Spleen (tissue), 11 donors: ENCODE results near the gene RHOBTB3. TPM values are rescaled to one million over a fixed set of nuclear protein-coding genes. Genes with fewer than 3 reads are reported as not detected.
A peak's percentile ranks its signal among the peaks of the same experiment; 100 is the strongest.
"Not testable (repeated sequence)": the region's sequence is repeated elsewhere in the genome, so short reads cannot be mapped to it uniquely, and the experiment has no call there.

ENCODE experiments used
- DNase-seq: peaks from one replicate; pipeline ENCODE4 v3.0.0-alpha.2; 2020
- H3K27ac ChIP-seq, 8 donors: fragments of 200-600 bp; sonication (generic) in 7 of 8; 1 replicate in 4 of 8; 2 replicates in 4 of 8; pipeline versions ENCODE4 v1.5.0 to v1.8.0; 2016 to 2021; ENCODE audit warnings: inconsistent platforms in 4 of 8, mild to moderate bottlenecking in 4 of 8, moderate library complexity in 1 of 8
- H3K27me3 ChIP-seq, 7 donors: fragments of 200-600 bp; sonication (generic) in 6 of 7; replicated peaks in 1 of 7; 1 replicate in 4 of 7; 2 replicates in 3 of 7; pipeline versions ENCODE4 v1.5.0 to v1.8.0; 2016 to 2021; ENCODE audit warnings: inconsistent platforms in 3 of 7, mild to moderate bottlenecking in 1 of 7
- H3K36me3 ChIP-seq, 6 donors: fragments of 200-600 bp; sonication (generic) in 5 of 6; 1 replicate in 4 of 6; 2 replicates in 2 of 6; pipeline versions ENCODE4 v1.5.0 to v1.8.0; 2016 to 2021; ENCODE audit warnings: inconsistent platforms in 2 of 6
- H3K4me1 ChIP-seq, 6 donors: fragments of 200-600 bp; sonication (generic) in 5 of 6; 1 replicate in 3 of 6; 2 replicates in 3 of 6; pipeline versions ENCODE4 v1.5.0 to v1.8.0; 2016 to 2021; ENCODE audit warnings: inconsistent platforms in 3 of 6
- H3K4me3 ChIP-seq, 8 donors: fragments of 200-600 bp; sonication (generic) in 7 of 8; 1 replicate in 4 of 8; 2 replicates in 4 of 8; pipeline versions ENCODE4 v1.5.0 to v1.8.0; 2016 to 2021; ENCODE audit warnings: inconsistent platforms in 4 of 8, mild to moderate bottlenecking in 4 of 8, moderate library complexity in 2 of 8
- H3K9me3 ChIP-seq, 8 donors: fragments of 200-600 bp; sonication (generic) in 7 of 8; 1 replicate in 4 of 8; 2 replicates in 4 of 8; pipeline versions ENCODE4 v1.5.0 to v1.8.0; 2016 to 2021; ENCODE audit warnings: inconsistent platforms in 4 of 8
- POLR2A ChIP-seq, 3 donors: fragments of 450-650 bp; IDR thresholded peaks; one replicate each; pipeline ENCODE4 v1.5.1; 2017; ENCODE audit warnings: antibody characterized with exemption in 3 of 3, mild to moderate bottlenecking in 1 of 3
- POLR2AphosphoS5 ChIP-seq, 3 donors: sonication (generic); formaldehyde crosslinking; IDR thresholded peaks; one replicate each; pipeline ENCODE4 v1.5.1; 2017; ENCODE audit warnings: antibody characterized with exemption in 3 of 3
- WGBS, 5 donors: extraction: QIAGEN DNeasy Blood & Tissue Kit in 3 of 5; methylation state at CpG; one replicate each; pipeline versions ENCODE4 v1.1.5 to v1.1.7; 2013 to 2018; 5-methylcytosine and 5-hydroxymethylcytosine counted together
- intact Hi-C: fragments of 100-400 bp; cut with DNase I; formaldehyde crosslinking; loops from one replicate; pipeline ENCODE4 v1.15.0; 2023; ENCODE audit warnings: low total_unique reads
- polyA plus RNA-seq, 3 donors: library from polyadenylated mRNA; stranded (reverse); fragments of 200-250 nt; gene quantifications; one replicate each; pipeline ENCODE4 v1.2.1, GENCODE V29; 2013
- total RNA-seq, 7 donors: library from RNA; depleted of rRNA in 3 of 7; stranded (reverse); fragments of >200 nt in 3 of 7; fragmentation: NEBNext Ultra II Directional in 4 of 7; extraction: Animal tissue kit (Norgen Biotek cat#: 25700) in 4 of 7; gene quantifications; one replicate each; pipeline versions ENCODE4 v1.1.0 to v1.2.1, GENCODE V29; 2016 to 2021
- TF ChIP-seq, protein P1 (sequence below), 11 experiments: fragments of 200-600 bp in 7 of 11; fragments of 450-650 bp in 4 of 11; sonication (generic) in 4 of 11; IDR thresholded peaks in 8 of 11; conservative IDR thresholded peaks in 3 of 11; 1 replicate in 7 of 11; 2 replicates in 4 of 11; pipeline versions ENCODE4 v1.4.0 to v1.8.0; 2016 to 2021; ENCODE audit warnings: antibody characterized with exemption in 11 of 11, inconsistent platforms in 4 of 11, mild to moderate bottlenecking in 1 of 11
- donor health status: healthy with polysubstance abuse.
- donor health status: DM: no; HTN: no; CAD: no; lungs with moderate emphysema.
- donor health status: DM: no; HTN: no; CAD: no.
- donor health status: Bipolar disorder and iron deficiency.
- donor health status: healthy.
- donor health status: DM: no; HTN: no; CAD: no.
- donor health status: DM: yes; HTN: yes; CAD: no.

RHOBTB3 gene
- total and polyA plus RNA-seq, 10 donors: 4.5 to 71.1 (median 38.4) TPM

DNA sequence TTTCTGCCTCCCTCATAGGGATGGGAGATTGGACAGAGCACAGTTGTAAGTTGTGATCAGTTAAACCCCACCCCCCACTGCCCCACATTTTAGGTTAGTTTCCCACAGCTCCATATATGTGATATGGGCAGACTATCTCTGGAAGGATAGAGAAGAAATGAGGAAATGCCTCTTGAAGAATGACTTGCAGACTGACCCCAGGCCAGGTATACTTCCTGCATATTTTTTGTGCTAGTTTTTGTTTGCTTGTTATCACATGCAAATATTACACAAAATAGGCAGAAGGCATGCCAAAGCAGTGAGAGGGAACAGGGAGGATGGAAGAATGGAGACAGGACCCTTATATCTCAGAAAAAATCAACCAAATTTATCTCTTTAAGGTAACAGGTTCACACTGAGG lies 101.5 kb downstream of the RHOBTB3 start:
- H3K4me3 ChIP-seq: peak overlapping the region in 1 of 8 donors; percentile 27
- intact Hi-C loops: no loop called here
- DNase-seq: no peak
- peaks cover 17 to 65% (median 43%) of the 10 kb centered on the region in 6 donors for H3K4me1 ChIP-seq
- H3K27ac ChIP-seq: peak overlapping the region in 6 of 8 donors; percentile 10 to 99 (median 30)
- H3K9me3 ChIP-seq: no peaks in the 10 kb centered on the region
- H3K36me3 ChIP-seq: no peaks in the 10 kb centered on the region
- H3K27me3 ChIP-seq: no peaks in the 10 kb centered on the region
- TF ChIP-seq POLR2A (IDR thresholded peaks at IDR 0.05) (no peak), POLR2AphosphoS5 (IDR thresholded peaks at IDR 0.05) (no peak)
- TF ChIP-seq, protein P1, sequence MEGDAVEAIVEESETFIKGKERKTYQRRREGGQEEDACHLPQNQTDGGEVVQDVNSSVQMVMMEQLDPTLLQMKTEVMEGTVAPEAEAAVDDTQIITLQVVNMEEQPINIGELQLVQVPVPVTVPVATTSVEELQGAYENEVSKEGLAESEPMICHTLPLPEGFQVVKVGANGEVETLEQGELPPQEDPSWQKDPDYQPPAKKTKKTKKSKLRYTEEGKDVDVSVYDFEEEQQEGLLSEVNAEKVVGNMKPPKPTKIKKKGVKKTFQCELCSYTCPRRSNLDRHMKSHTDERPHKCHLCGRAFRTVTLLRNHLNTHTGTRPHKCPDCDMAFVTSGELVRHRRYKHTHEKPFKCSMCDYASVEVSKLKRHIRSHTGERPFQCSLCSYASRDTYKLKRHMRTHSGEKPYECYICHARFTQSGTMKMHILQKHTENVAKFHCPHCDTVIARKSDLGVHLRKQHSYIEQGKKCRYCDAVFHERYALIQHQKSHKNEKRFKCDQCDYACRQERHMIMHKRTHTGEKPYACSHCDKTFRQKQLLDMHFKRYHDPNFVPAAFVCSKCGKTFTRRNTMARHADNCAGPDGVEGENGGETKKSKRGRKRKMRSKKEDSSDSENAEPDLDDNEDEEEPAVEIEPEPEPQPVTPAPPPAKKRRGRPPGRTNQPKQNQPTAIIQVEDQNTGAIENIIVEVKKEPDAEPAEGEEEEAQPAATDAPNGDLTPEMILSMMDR (IDR thresholded peaks at IDR 0.05 in 8 of 11, conservative IDR thresholded peaks at IDR 0.05 in 3 of 11): no peak

DNA sequence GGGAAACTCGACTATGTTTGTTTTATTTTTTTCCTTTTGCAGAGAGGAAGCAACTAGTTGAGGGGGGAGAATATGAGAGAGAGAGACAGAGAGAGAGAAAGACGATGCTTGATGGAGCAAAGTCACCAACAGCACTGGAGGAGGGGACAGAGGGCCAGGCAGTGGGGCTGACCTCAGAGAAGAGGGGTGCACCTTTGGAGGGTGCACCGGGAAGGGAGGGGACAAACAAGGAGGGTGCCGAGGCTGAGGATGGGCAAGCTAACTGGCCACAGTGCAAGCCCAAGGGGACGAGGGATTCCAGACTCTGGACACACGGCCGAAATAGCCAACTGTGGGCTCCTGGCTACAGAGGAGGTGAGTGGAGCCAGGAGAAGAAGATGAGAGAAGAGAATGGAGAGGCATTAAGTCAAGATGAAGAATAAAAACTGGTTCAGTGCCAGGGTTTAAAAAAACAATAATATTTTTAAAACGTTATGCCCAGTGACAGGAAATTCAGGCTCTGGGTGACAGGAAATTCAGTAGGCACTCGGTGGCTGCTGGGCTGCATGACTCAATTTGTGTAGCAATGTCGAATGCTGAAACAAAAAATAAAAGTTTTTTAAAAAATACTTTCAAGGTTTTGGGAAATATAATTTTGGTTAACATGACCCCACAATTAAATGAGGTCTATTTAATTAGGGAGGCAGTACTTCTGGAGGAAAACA lies 104.7 kb downstream of the RHOBTB3 start:
- DNase-seq: peak; percentile 81
- WGBS, 5 donors: 7 to 17% (median 9%) methylated on average over 10 of the region's 10 CpGs
- Histone ChIP-seq H3K27ac (peak overlapping the region; percentile 94 to 99 (median 97)), H3K36me3 (no peaks in the 10 kb centered on the region), H3K9me3 (no peaks in the 10 kb centered on the region), H3K4me3 (peak overlapping the region; percentile 41 to 74 (median 54)), H3K27me3 (no peaks in the 10 kb centered on the region), H3K4me1 (peaks cover 17 to 77% (median 51%) of the 10 kb centered on the region in 6 donors)
- intact Hi-C loops: no loop called here
- TF ChIP-seq POLR2AphosphoS5 (IDR thresholded peaks at IDR 0.05) (peak in 2 of 3 donors; percentile 21 to 47), POLR2A (IDR thresholded peaks at IDR 0.05) (no peak)
- TF ChIP-seq, protein P1 (IDR thresholded peaks at IDR 0.05 in 8 of 11, conservative IDR thresholded peaks at IDR 0.05 in 3 of 11): no peak

DNA sequence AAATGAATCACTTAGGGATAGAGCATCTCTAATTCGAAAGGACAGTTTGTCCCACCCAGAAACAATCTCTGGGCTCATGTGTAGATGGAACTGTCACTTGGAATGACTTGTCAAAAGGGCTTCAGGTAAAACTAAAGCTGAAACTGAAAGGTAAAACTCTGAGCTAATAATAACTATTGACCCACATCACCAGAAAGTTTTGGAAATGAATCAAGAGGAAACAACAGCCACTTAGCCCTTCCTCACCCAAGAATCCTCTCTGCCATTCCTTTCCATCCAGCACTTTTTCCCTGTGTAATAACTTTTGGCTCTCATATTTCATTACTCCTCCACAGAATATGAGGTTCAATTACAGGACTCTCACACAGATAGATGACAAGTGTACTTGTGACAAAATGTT lies 105.4 kb downstream of the RHOBTB3 start:
- Histone ChIP-seq H3K4me3 (peak overlapping the region in 1 of 8 donors; percentile 74), H3K4me1 (peaks cover 17 to 84% (median 58%) of the 10 kb centered on the region in 6 donors), H3K27me3 (no peaks in the 10 kb centered on the region), H3K36me3 (no peaks in the 10 kb centered on the region), H3K9me3 (no peaks in the 10 kb centered on the region), H3K27ac (peak overlapping the region in 7 of 8 donors; percentile 95 to 99 (median 97))
- TF ChIP-seq POLR2A (IDR thresholded peaks at IDR 0.05) (no peak), POLR2AphosphoS5 (IDR thresholded peaks at IDR 0.05) (no peak)
- TF ChIP-seq, protein P1 (IDR thresholded peaks at IDR 0.05 in 8 of 11, conservative IDR thresholded peaks at IDR 0.05 in 3 of 11): no peak
- no peak for DNase-seq
- intact Hi-C loops: no loop called here
- WGBS, 5 donors: 70 to 92% (median 80%) methylated on average over 1 of the region's 1 CpG

DNA sequence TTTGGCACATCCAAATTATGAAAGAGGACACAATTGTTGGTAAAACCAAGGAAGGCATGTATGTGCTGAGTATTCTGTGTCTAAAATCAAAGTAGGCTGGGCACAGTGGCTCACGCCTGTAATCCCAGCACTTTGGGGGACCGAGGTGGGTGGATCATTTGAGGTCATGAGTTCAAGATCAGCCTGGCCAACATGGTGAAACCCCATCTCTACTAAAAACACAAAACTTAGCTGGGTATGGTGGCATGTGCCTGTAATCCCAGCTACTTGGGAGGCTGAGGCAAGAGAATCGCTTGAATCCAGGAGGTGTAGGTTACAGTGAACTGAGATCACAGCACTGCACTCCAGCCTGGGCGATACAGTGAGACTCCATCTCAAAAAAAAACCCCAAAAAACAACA lies 105.8 kb downstream of the RHOBTB3 start:
- Histone ChIP-seq H3K4me1 (peaks cover 17 to 89% (median 60%) of the 10 kb centered on the region in 6 donors), H3K27ac (peak overlapping the region in 6 of 8 donors; percentile 95 to 99 (median 97))
- H3K4me3 ChIP-seq, H3K36me3 ChIP-seq, intact Hi-C loops, DNase-seq, H3K9me3 ChIP-seq, H3K27me3 ChIP-seq: not testable (repeated sequence)
- WGBS, 5 donors: 83 to 95% (median 91%) methylated on average over 4 of the region's 4 CpGs
